Kidney glomerular epithelial cell (primary cell): Measurements from ENCODE around the gene CHMP2A.
"Not testable (repeated sequence)": the region's sequence is repeated elsewhere in the genome, so short reads cannot be mapped to it uniquely, and the experiment has no call there.

Source experiments
- DNase-seq: peaks from one replicate; lab custom pipeline; 2025; lab: John Stamatoyannopoulos, UW

The CHMP2A gene

DNA sequence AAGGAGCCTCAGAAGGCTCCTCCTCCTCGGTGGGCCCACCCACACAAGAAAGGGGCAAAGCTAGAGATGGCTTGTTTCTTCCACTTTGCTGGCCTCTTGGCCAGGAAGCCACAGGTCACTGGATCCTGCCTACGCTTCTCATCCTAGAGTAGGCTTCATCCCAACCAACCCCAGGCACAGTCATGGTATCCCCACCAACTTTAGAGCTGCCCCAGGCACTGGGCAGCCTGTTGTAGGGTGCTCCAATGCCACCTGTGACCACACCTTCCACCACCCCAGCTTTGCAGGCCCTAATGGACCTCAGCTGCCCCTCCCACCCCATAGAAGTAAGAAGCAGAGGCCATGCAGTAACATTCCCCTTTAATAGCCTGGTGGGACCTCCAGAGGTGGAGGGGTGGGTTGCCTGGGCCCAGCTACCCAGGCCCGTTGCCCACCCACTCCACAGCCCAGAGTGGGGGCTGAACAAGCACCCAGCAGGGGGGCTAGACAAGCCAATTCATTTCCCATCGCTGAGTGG lies 522 bp upstream of the CHMP2A start:
- DNase-seq = no peak

- DNase-seq = no peak
These were observed 959 bp downstream of the CHMP2A start for GRCh38 chr19:58553799-58554493.

DNA sequence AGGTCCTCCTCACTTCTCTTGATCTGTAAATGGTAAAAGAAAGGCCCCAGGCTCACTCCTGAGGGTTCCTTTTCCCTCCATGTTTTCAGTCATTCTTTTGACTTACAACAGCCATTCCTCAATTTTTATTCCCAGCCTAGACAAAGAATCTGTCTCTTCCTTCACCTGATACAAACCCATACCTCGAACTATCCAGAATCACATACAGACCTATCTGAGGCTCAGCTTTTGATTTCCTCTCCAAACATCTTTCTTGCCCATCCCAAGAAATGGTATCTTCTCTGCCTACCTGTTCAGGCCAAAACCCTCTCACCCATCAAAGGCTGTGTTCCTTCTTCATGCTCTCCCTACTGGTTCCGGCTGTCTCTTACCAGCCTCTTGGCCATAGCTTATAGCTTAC lies 2.2 kb downstream of the CHMP2A start:
- no peak for DNase-seq

- no peak for DNase-seq
These were observed 3.1 kb downstream of the CHMP2A start for GRCh38 chr19:58551577-58552471.

GRCh38 chr19:58551123-58551497 lies 3.8 kb downstream of the CHMP2A start:
- no peak for DNase-seq

GRCh38 chr19:58550362-58551122 lies 4.4 kb downstream of the CHMP2A start:
- no peak for DNase-seq

GRCh38 chr19:58549664-58550361 lies 5.1 kb downstream of the CHMP2A start:
- DNase-seq = no peak

- DNase-seq = no peak
These were observed 5.8 kb downstream of the CHMP2A start for GRCh38 chr19:58548859-58549663.

DNA sequence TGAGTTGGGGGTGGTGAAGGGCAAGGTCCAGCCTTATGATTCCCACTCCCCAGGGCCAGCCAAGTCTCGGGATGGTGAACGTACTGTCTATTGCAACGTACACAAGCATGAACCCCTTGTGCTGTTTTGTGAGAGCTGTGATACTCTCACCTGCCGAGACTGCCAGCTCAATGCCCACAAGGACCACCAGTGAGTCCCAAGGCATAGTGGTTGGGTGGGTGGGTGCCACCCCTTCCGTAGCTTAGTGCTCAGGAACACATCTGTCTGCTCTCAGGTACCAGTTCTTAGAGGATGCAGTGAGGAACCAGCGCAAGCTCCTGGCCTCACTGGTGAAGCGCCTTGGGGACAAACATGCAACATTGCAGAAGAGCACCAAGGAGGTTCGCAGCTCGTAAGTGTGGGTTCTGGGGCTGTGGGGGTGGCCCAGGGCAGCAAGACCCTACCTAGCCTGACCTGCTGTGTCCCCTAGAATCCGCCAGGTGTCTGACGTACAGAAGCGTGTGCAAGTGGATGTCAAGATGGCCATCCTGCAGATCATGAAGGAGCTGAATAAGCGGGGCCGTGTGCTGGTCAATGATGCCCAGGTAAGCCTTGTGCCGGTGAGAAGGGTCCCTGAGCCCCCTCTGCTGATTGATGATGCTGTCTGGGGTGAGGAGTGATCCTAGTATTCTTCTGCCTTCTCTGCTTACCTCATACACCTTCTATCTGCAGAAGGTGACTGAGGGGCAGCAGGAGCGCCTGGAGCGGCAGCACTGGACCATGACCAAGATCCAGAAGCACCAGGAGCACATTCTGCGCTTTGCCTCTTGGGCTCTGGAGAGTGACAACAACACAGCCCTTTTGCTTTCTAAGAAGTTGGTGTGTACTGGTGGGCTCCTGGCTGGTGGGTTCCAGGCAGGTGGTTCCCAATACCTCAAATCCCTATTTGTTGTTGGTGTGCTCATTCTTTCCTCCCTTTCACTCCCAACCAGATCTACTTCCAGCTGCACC lies 7.3 kb downstream of the CHMP2A start:
- no peak for DNase-seq

GRCh38 chr19:58546019-58546530 lies 8.8 kb downstream of the CHMP2A start:
- no peak for DNase-seq

DNA sequence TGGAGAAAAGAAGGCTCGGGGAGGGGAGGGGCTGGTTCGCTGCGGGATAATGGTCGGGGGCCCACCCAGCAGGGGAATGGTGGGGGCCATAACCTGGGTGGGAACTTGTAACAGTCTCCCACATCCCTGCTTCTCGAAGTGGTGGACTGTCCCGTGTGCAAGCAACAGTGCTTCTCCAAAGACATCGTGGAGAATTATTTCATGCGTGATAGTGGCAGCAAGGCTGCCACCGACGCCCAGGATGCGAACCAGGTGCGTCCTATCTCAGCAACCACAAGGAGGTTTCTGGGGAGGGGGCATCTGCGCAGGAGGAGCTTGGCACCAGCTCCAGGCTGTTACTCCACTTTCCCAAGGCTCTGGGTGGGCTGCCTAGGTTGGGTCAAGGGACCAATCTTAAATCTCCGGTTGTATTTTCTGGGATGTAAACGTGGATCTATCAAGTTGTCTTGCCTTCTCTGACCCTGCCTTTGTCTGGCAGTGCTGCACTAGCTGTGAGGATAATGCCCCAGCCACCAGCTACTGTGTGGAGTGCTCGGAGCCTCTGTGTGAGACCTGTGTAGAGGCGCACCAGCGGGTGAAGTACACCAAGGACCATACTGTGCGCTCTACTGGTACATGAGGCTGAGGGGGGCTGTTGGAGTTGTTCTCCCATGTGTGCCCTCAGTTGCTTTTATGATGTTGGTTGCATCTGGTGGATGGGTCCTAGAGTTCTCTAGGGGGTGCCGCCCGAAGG lies 9.5 kb downstream of the CHMP2A start:
- no peak for DNase-seq

DNA sequence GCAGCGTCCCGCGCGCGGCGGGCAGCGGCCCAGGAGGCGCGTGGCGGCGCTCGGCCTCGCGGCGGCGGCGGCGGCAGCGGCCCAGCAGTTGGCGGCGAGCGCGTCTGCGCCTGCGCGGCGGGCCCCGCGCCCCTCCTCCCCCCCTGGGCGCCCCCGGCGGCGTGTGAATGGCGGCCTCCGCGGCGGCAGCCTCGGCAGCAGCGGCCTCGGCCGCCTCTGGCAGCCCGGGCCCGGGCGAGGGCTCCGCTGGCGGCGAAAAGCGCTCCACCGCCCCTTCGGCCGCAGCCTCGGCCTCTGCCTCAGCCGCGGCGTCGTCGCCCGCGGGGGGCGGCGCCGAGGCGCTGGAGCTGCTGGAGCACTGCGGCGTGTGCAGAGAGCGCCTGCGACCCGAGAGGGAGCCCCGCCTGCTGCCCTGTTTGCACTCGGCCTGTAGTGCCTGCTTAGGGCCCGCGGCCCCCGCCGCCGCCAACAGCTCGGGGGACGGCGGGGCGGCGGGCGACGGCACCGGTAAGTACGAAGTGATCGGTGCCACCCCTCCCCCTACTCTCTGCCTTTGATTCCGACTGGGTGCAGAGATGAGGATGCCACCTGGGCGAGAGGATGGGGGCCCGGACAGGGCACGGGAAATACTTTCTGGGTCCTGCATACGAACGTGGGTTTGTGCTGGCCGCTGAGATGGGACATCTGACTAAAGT lies 10.2 kb downstream of the CHMP2A start:
- no peak for DNase-seq

GRCh38 chr19:58543826-58544590 lies 10.9 kb downstream of the CHMP2A start, which contains the start of gene TRIM28:
TRIM28 (plus strand) TSS chr19:58544064; CDS start chr19:58544758, 694 bp downstream.
- DNase-seq = no peak

GRCh38 chr19:58542641-58543372 lies 12.1 kb downstream of the CHMP2A start:
- not testable (repeated sequence) for DNase-seq

GRCh38 chr19:58539169-58539559 lies 15.7 kb downstream of the CHMP2A start:
- DNase-seq = not testable (repeated sequence)
